Lung (tissue), 12 donors: ENCODE measurements around the gene CDH4. TPM values are rescaled to one million over a fixed set of nuclear protein-coding genes. Genes with fewer than 3 reads are reported as not detected.

Experiments
- ATAC-seq: fragments of 200-7000 bp; cut with Tn5 transposase; one replicate; pipeline ENCODE4 v1.9.1; 2020; ENCODE audit warnings: moderate number of reproducible peaks; ENCODE audit not compliant: insufficient read depth, low FRiP score
- DNase-seq, 3 donors: peaks; one replicate each; pipeline ENCODE4 v3.0.0-alpha.2; 2013 to 2017
- H3K27ac ChIP-seq, 2 donors: one replicate each; pipeline ENCODE4 v1.5.1; 2013; ENCODE audit warnings: mild to moderate bottlenecking in 2 of 2, moderate library complexity in 2 of 2, control low read depth in 1 of 2, inconsistent platforms in 1 of 2, low read depth in 1 of 2, low read length in 1 of 2
- H3K27me3 ChIP-seq, 3 donors: one replicate each; pipeline ENCODE4 v1.5.1; 2013; ENCODE audit warnings: low read length in 2 of 3; ENCODE audit not compliant: control insufficient read depth in 3 of 3, insufficient read depth in 3 of 3
- H3K36me3 ChIP-seq, 4 donors: one replicate each; pipeline ENCODE4 v1.5.1; 2013; ENCODE audit warnings: low read length in 4 of 4, mild to moderate bottlenecking in 1 of 4, moderate library complexity in 1 of 4; ENCODE audit not compliant: control insufficient read depth in 4 of 4, insufficient read depth in 4 of 4
- H3K4me1 ChIP-seq, 5 donors: one replicate each; pipeline ENCODE4 v1.5.1; 2013; ENCODE audit warnings: low read length in 5 of 5, mild to moderate bottlenecking in 2 of 5, moderate library complexity in 1 of 5; ENCODE audit not compliant: control insufficient read depth in 5 of 5, insufficient read depth in 5 of 5
- H3K4me3 ChIP-seq: one replicate; pipeline ENCODE4 v1.5.1; 2013; ENCODE audit warnings: mild to moderate bottlenecking, control low read depth, moderate library complexity
- H3K9ac ChIP-seq, 2 donors: one replicate each; pipeline ENCODE4 v1.5.1; 2013; ENCODE audit warnings: low read length in 2 of 2, control low read depth in 1 of 2; ENCODE audit not compliant: insufficient read depth in 1 of 2
- H3K9me3 ChIP-seq, 4 donors: one replicate each; pipeline ENCODE4 v1.5.1; 2013; ENCODE audit warnings: low read length in 3 of 4, mild to moderate bottlenecking in 1 of 4, moderate library complexity in 1 of 4; ENCODE audit not compliant: control insufficient read depth in 4 of 4, insufficient read depth in 3 of 4
- CTCF ChIP-seq: IDR thresholded peaks from 2 replicates; pipeline ENCODE4 v1.5.1; 2012; ENCODE audit warnings: mild to moderate bottlenecking; ENCODE audit errors: control extremely low read depth, extremely low read depth
- WGBS, 2 donors: extraction: QIAGEN DNeasy Blood & Tissue Kit; methylation state at CpG; one replicate each; pipeline ENCODE4 v1.1.7; 2013; 5-methylcytosine and 5-hydroxymethylcytosine counted together
- polyA plus RNA-seq, 2 donors: library from polyadenylated mRNA; stranded (reverse); fragments of 200-250 nt; gene quantifications; one replicate each; pipeline ENCODE4 v1.2.1, GENCODE V29; 2013
- total RNA-seq, 2 donors: library from RNA; depleted of rRNA in 1 of 2; stranded (reverse); fragments of >200 nt in 1 of 2; gene quantifications; one replicate each; pipeline ENCODE4 v1.2.1, GENCODE V29; 2014 to 2021
- donor health status: control.
- donor health status: control.
- donor health status: Bipolar disorder and iron deficiency.
- donor health status: healthy.
- donor health status: DM: yes; HTN: yes; CAD: no.

CDH4 gene
- total and polyA plus RNA-seq, 4 donors = 0.10 to 2.1 (median 0.34) TPM

GRCh38 chr20:61728326-61728725, 476.3 kb downstream of the CDH4 start:
- peaks cover 0 to 3% (median 0%) of the 10 kb centered on the region in 3 donors for H3K27me3 ChIP-seq
- H3K4me3 ChIP-seq = no peak overlapping the region
- H3K27ac ChIP-seq = no peak overlapping the region
- ATAC-seq (no peak), DNase-seq (no peak)
- TF ChIP-seq CTCF = no peak
- 85 to 86% methylated on average over 6 of the region's 6 CpGs for WGBS, 2 donors
- H3K4me1 ChIP-seq = no peaks in the 10 kb centered on the region
- peaks cover 0 to 10% (median 0%) of the 10 kb centered on the region in 4 donors for H3K9me3 ChIP-seq
- H3K9ac ChIP-seq = no peak overlapping the region
- H3K36me3 ChIP-seq = no peaks in the 10 kb centered on the region

DNA sequence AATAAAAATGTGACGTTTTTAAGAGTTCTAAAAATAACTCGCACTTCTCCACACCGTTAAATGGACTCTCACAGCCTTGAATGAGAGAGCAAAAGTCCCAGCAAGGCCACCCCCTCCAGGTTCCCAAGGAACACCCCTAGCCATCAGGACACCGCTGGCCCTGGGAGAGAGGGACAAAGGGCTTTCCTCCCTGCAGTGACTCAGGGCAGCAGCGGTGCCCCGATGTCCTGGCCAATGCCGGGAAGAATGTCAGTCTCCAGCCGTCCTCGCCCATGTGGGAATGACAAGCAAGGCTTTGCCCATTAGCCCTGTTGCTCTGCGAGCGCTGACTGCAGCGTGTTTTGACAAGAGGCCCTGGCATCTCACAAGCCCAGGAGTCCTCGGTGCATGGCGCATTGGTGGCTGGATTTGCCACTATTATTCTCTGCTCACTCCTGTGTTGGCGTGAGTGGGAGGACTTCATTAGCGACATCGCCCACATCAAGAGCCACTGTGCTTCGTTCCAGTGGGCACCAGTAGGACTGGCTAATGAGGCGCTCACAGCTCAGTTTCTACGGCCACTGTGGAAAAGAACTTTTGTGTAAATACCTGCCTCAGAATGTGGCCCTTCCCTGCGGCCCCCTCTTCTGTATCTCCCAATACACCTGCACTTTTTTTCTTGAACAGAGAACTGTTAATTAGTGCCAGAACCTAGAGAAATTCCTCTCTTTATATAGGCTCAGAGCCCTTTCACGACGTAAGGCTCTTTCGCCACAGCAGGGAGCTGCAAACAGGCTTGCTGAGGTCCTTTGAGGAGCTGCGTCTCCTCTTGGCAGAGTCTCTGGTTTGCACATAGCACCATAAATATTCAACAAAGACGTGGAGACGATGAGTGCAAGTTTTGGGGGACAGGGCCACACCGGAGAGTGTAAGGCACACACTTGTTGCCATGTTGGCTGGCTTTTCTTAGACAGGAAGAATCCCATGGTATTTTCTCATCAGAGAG, 477.0 kb downstream of the CDH4 start:
- H3K9ac ChIP-seq = no peak overlapping the region
- H3K27me3 ChIP-seq = peaks cover 0 to 8% (median 0%) of the 10 kb centered on the region in 3 donors
- WGBS, 2 donors = 73 to 80% methylated on average over 28 of the region's 28 CpGs
- H3K9me3 ChIP-seq = peaks cover 0 to 10% (median 0%) of the 10 kb centered on the region in 4 donors
- H3K4me1 ChIP-seq = no peaks in the 10 kb centered on the region
- no peaks in the 10 kb centered on the region for H3K36me3 ChIP-seq
- DNase-seq (no peak), ATAC-seq (no peak)
- H3K4me3 ChIP-seq = no peak overlapping the region
- TF ChIP-seq CTCF = no peak
- no peak overlapping the region for H3K27ac ChIP-seq

DNA sequence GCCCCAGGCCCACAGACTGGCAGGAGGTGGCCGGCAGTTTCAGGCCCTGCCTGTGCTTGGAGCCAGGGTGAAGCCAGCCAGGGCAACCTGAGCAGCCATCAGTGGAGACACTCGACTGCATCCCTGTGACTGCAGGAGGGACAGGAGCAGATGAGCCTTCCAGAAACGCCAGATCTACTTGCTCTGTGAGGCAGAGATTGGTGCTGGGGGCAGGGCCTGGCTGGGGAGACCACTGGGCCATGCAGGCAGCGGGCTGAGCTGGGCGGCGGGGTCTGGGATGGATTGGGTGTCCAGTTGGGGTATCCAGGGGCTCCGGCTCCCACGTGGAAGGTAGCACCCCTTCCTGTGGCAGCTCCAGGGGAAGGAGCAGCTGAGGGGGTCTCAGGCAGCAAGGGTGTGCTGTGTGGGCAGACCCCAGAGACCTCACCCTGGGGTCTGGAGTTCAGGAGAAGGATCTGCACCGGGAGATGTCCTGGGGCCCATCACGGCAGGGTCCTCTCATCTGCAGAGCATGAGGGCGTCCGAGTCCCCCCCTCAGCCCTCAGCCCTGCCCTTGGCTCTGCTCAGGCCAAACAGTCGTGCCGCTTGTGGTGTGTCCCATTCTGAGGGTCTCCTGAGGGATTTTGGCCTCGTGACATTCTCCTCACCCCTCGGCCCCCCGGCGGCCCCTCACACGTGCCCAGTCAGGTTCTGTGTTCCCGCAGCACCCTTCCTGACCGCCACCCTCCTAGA, 478.7 kb downstream of the CDH4 start:
- Histone ChIP-seq H3K9ac (no peak overlapping the region), H3K9me3 (peaks cover 0 to 10% (median 0%) of the 10 kb centered on the region in 4 donors), H3K36me3 (no peaks in the 10 kb centered on the region), H3K27ac (no peak overlapping the region), H3K4me1 (no peaks in the 10 kb centered on the region), H3K27me3 (peaks cover 0 to 14% (median 0%) of the 10 kb centered on the region in 3 donors), H3K4me3 (no peak overlapping the region)
- no peak for TF ChIP-seq CTCF
- 81 to 89% methylated on average over 21 of the region's 21 CpGs for WGBS, 2 donors
- DNase-seq (no peak), ATAC-seq (no peak)
